IMR-90 (cell line): ENCODE measurements around the gene ASAP2. TPM values are rescaled to one million over a fixed set of nuclear protein-coding genes. Genes with fewer than 3 reads are reported as not detected.

Source experiments
- ATAC-seq: fragments of 200-7000 bp; cut with Tn5 transposase; 2 replicates; pipeline ENCODE4 v1.9.1; 2020; ENCODE audit warnings: low read depth, mild to moderate bottlenecking, moderate library complexity
- BruUV-seq: library from RNA; stranded (reverse); fragments of 400-500 nt; replicated peaks from 2 replicates; lab custom pipeline; 2021; lab: Mats Ljungman, UMichigan
- CTCF ChIA-PET: fragments of 300-600 bp; formaldehyde crosslinking; extraction: SDS; loops from one replicate; lab custom pipeline; 2021; ENCODE audit warnings: antibody characterized with exemption; lab: Yijun Ruan, JAX
- POLR2A ChIA-PET: fragments of 300-600 bp; sonication (Branson Sonifier 250); formaldehyde crosslinking; loops from one replicate; lab custom pipeline; 2022; ENCODE audit warnings: antibody characterized with exemption; ENCODE audit not compliant: unreplicated experiment; lab: Charles Lee
- DNase-seq: peaks from one replicate; pipeline ENCODE4 v3.0.0; 2013
- H2AFZ ChIP-seq: replicated peaks from 2 replicates; pipeline ENCODE3; 2013; ENCODE audit warnings: low read length, mild to moderate bottlenecking; ENCODE audit not compliant: poor library complexity
- H2AK5ac ChIP-seq: 2 replicates; pipeline ENCODE4 v1.6.1; 2013; ENCODE audit warnings: low read depth, low read length, inconsistent platforms
- H2AK9ac ChIP-seq: replicated peaks from 2 replicates; pipeline ENCODE3; 2013; ENCODE audit warnings: mild to moderate bottlenecking, low read depth, low read length, moderate library complexity; ENCODE audit not compliant: poor library complexity
- H2BK120ac ChIP-seq: 2 replicates; pipeline ENCODE4 v1.6.1; 2013; ENCODE audit warnings: low read depth, low read length, inconsistent platforms
- H2BK15ac ChIP-seq: 3 replicates; pipeline ENCODE4 v1.6.1; 2013; ENCODE audit warnings: low read depth, low read length, inconsistent platforms
- H2BK20ac ChIP-seq: 2 replicates; pipeline ENCODE4 v1.6.1; 2013; ENCODE audit warnings: low read depth, mild to moderate bottlenecking, inconsistent platforms, low read length, moderate library complexity
- H2BK5ac ChIP-seq: 2 replicates; pipeline ENCODE4 v1.6.1; 2013; ENCODE audit warnings: mild to moderate bottlenecking, low read depth, low read length, inconsistent platforms; ENCODE audit not compliant: poor library complexity, severe bottlenecking
- H3K14ac ChIP-seq: replicated peaks from 2 replicates; pipeline ENCODE4 v1.6.1; 2013; ENCODE audit warnings: low read depth, low read length, inconsistent platforms
- H3K18ac ChIP-seq: 2 replicates; pipeline ENCODE4 v1.6.1; 2013; ENCODE audit warnings: low read depth, low read length, control low read depth
- H3K23ac ChIP-seq: 2 replicates; pipeline ENCODE4 v1.6.1; 2013; ENCODE audit warnings: low read depth, low read length, inconsistent platforms
- H3K27ac ChIP-seq: 2 replicates; pipeline ENCODE4 v1.5.1; 2013; ENCODE audit warnings: mild to moderate bottlenecking, control low read depth, low read length; ENCODE audit not compliant: insufficient read depth
- H3K27me3 ChIP-seq: 2 replicates; pipeline ENCODE4 v1.6.1; 2013; ENCODE audit warnings: low read length; ENCODE audit not compliant: control insufficient read depth, insufficient read depth
- H3K36me3 ChIP-seq: 2 replicates; pipeline ENCODE4 v1.6.1; 2013; ENCODE audit warnings: low read length, mixed read lengths; ENCODE audit not compliant: control insufficient read depth, insufficient read depth
- H3K4ac ChIP-seq: 2 replicates; pipeline ENCODE4 v1.6.1; 2013; ENCODE audit warnings: low read depth, low read length, inconsistent platforms
- H3K4me1 ChIP-seq: 2 replicates; pipeline ENCODE4 v1.6.1; 2013; ENCODE audit warnings: low read length, mixed read lengths; ENCODE audit not compliant: control insufficient read depth, insufficient read depth
- H3K4me2 ChIP-seq: 2 replicates; pipeline ENCODE4 v1.6.1; 2013; ENCODE audit warnings: low read depth, mild to moderate bottlenecking, control low read depth, low read length, moderate library complexity
- H3K4me3 ChIP-seq: 2 replicates; pipeline ENCODE4 v1.5.1; 2013; ENCODE audit warnings: low read depth, mild to moderate bottlenecking, control low read depth, low read length, moderate library complexity; ENCODE audit not compliant: insufficient read depth
- H3K56ac ChIP-seq: 2 replicates; pipeline ENCODE4 v1.6.1; 2013; ENCODE audit warnings: low read length, inconsistent platforms; ENCODE audit not compliant: insufficient read depth; ENCODE audit errors: extremely low read depth
- H3K79me1 ChIP-seq, 2 experiments: 2 replicates each; pipeline ENCODE4 v1.6.1; 2013; ENCODE audit warnings: low read length in 2 of 2, inconsistent platforms in 1 of 2, low read depth in 1 of 2
- H3K9ac ChIP-seq: 2 replicates; pipeline ENCODE4 v1.6.1; 2013; ENCODE audit warnings: low read depth, low read length, control low read depth
- H3K9me1 ChIP-seq: 2 replicates; pipeline ENCODE4 v1.6.1; 2013; ENCODE audit warnings: low read length, inconsistent platforms; ENCODE audit not compliant: insufficient read depth
- H3K9me3 ChIP-seq: 2 replicates; pipeline ENCODE4 v1.6.1; 2013; ENCODE audit warnings: low read length; ENCODE audit not compliant: control insufficient read depth, insufficient read depth
- H4K20me1 ChIP-seq: 2 replicates; pipeline ENCODE4 v1.6.1; 2013; ENCODE audit warnings: low read length, inconsistent platforms; ENCODE audit not compliant: insufficient read depth
- H4K5ac ChIP-seq: 2 replicates; pipeline ENCODE4 v1.6.1; 2013; ENCODE audit warnings: mild to moderate bottlenecking, low read depth, low read length, control low read depth
- H4K8ac ChIP-seq, 2 experiments: 2 replicates each; pipeline ENCODE4 v1.6.1; 2013; ENCODE audit warnings: low read depth in 2 of 2, low read length in 2 of 2, control low read depth in 1 of 2, inconsistent platforms in 1 of 2
- H4K91ac ChIP-seq: 2 replicates; pipeline ENCODE4 v1.6.1; 2013; ENCODE audit warnings: low read depth, low read length, inconsistent platforms; ENCODE audit not compliant: insufficient read depth
- CEBPB ChIP-seq: IDR thresholded peaks from 2 replicates; pipeline ENCODE4 v1.6.1; 2012; ENCODE audit warnings: low read depth, low read length, improper control_type of control experiment
- CHD1 ChIP-seq: IDR thresholded peaks from 2 replicates; pipeline ENCODE4 v1.6.1; 2012; ENCODE audit warnings: low read depth, low read length, improper control_type of control experiment
- MAZ ChIP-seq: IDR thresholded peaks from 2 replicates; pipeline ENCODE4 v1.6.1; 2012; ENCODE audit warnings: low read depth, mild to moderate bottlenecking, low read length, improper control_type of control experiment, moderate library complexity, borderline replicate concordance
- RCOR1 ChIP-seq: IDR thresholded peaks from 2 replicates; pipeline ENCODE4 v1.6.1; 2012; ENCODE audit warnings: mild to moderate bottlenecking, low read length, improper control_type of control experiment; ENCODE audit not compliant: insufficient replicate concordance
- RFX5 ChIP-seq: IDR thresholded peaks from 2 replicates; pipeline ENCODE4 v1.8.0; 2012; ENCODE audit warnings: low read depth, mild to moderate bottlenecking, low read length, moderate library complexity
- SMC3 ChIP-seq: fragments of 150-350 bp; IDR thresholded peaks from 2 replicates; pipeline ENCODE4 v1.6.1; 2016; ENCODE audit warnings: low read depth, mild to moderate bottlenecking, antibody characterized with exemption, low read length, moderate library complexity
- WGBS, 2 experiments: methylation state at CpG; one replicate each; pipeline versions ENCODE4 v1.1.5 to v1.1.7; 2013; ENCODE audit warnings: missing lambda C conversion rate in 2 of 2; ENCODE audit not compliant: insufficient read length in 1 of 2; ENCODE audit errors: extremely low coverage in 2 of 2; 5-methylcytosine and 5-hydroxymethylcytosine counted together
- dilution Hi-C: fragments of 300-500 bp; cut with HindIII; formaldehyde crosslinking; loops from one replicate; pipeline ENCODE4 v1.14.3; 2018; ENCODE audit warnings: low sequenced_read_pairs; ENCODE audit not compliant: unreplicated experiment
- in situ Hi-C: fragments of 300-500 bp; cut with MboI; formaldehyde crosslinking; loops from 3 replicates; pipeline ENCODE4 v1.14.3; 2019; ENCODE audit warnings: low sequenced_read_pairs, inconsistent platforms, mixed read lengths
- intact Hi-C: fragments of 100-400 bp; cut with micrococcal nuclease; formaldehyde crosslinking; loops from 2 replicates; pipeline ENCODE4 v1.10.0; 2022
- polyA plus RNA-seq, 3 experiments: library from polyadenylated mRNA; depleted of rRNA; stranded (reverse); fragments of >200 nt; gene quantifications; 2 replicates each; pipeline ENCODE4 v1.2.3, GENCODE V29; 2012; ENCODE audit warnings: low replicate concordance in 1 of 3
- total RNA-seq: library from RNA; depleted of rRNA; stranded (reverse); fragments of >200 nt; gene quantifications from 2 replicates; pipeline ENCODE4 v1.2.3, GENCODE V29; 2012

Gene ASAP2
- total and polyA plus RNA-seq, 2 of the 4 experiments (the other 2 are of a cell fraction) = 19.7 to 28.1 TPM

DNA sequence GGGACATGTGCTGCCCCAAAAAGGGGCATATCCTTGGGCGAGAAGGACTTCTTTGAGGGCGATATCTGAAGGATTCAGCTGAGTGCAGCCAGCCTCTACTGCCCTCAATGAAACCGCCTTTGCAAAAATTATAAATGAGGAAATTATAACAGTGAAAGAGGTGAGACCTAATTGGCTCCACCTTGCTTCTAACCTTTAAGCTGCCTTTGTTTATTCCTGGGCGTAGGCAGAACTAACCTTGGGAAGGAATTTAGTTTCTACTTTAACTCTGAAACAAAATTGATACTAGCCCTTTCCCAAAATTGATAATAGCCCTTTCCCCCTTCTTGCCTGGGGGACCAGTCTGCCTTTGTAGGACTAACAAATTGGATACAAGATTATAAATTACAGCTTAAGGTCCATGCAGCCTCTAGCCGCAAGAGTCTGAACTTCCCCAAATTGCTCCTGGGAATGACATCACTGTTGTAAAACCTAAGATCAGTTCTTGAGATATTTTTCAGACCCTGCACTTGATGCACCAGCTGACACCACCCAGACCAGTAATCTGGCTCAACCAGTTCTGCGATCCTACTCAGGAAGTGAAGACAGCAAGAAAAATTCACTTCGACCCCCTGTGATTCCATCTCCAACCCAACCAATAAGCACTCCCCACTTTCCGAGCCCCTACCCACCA is 36.0 kb upstream of the ASAP2 start:
- no peak overlapping the region for H3K4me3 ChIP-seq
- no peak for DNase-seq
- H2BK120ac ChIP-seq = no peak overlapping the region
- no peak overlapping the region for H2BK5ac ChIP-seq
- no peak overlapping the region for H3K23ac ChIP-seq
- H3K79me1 ChIP-seq = no peaks in the 10 kb centered on the region
- H3K9me3 ChIP-seq = no peaks in the 10 kb centered on the region
- H4K20me1 ChIP-seq = no peaks in the 10 kb centered on the region
- no peak overlapping the region for H2BK15ac ChIP-seq
- H2AFZ ChIP-seq = no peak overlapping the region
- BruUV-seq = no TSS peak
- intact Hi-C loops (no loop called here), in situ Hi-C loops (no loop called here), dilution Hi-C loops (no loop called here)
- no peak overlapping the region for H4K8ac ChIP-seq
- H2BK20ac ChIP-seq = no peak overlapping the region
- TF ChIP-seq SMC3 = no peak
- TF ChIP-seq CHD1 = no peak
- TF ChIP-seq RCOR1 = no peak
- no peak for TF ChIP-seq CEBPB
- TF ChIP-seq MAZ = no peak
- TF ChIP-seq RFX5 = no peak
- no peak overlapping the region for H4K91ac ChIP-seq
- H4K5ac ChIP-seq = no peak overlapping the region
- H3K14ac ChIP-seq = no peak overlapping the region
- H3K9me1 ChIP-seq = peaks cover 9% of the 10 kb centered on the region
- H3K4me2 ChIP-seq = no peak overlapping the region
- WGBS, 2 experiments = no CpG with 5 or more reads among the region's 8 CpGs
- H3K56ac ChIP-seq = no peak overlapping the region
- no peaks in the 10 kb centered on the region for H3K36me3 ChIP-seq
- CTCF ChIA-PET = interaction anchor here (0.7 to 1.6 kb wide), 2 partner anchors 27 to 38 kb away, joined by 3 read pairs; no protein-coding TSS in a partner anchor
- POLR2A ChIA-PET = no interaction called here
- H2AK5ac ChIP-seq = no peak overlapping the region
- H3K4me1 ChIP-seq = peaks cover 17% of the 10 kb centered on the region
- no peak overlapping the region for H2AK9ac ChIP-seq
- no peak overlapping the region for H3K18ac ChIP-seq
- ATAC-seq = no peak
- no peak overlapping the region for H3K27ac ChIP-seq
- no peak overlapping the region for H3K4ac ChIP-seq
- H3K9ac ChIP-seq = no peak overlapping the region
- no peaks in the 10 kb centered on the region for H3K27me3 ChIP-seq
